SK-N-SH (cell line): ENCODE data around the gene ACAP3. TPM values are rescaled to one million over a fixed set of nuclear protein-coding genes. Genes with fewer than 3 reads are reported as not detected.

Source experiments
- CTCF ChIA-PET: fragments of 300-600, 350-600 bp; formaldehyde crosslinking; extraction: SDS; loops from one replicate; lab custom pipeline; 2021; lab: Yijun Ruan, JAX
- POLR2A ChIA-PET: fragments of 350-600 bp; sonication (Branson Sonifier 250); formaldehyde crosslinking; extraction: SDS; loops from one replicate; lab custom pipeline; 2020; ENCODE audit warnings: antibody characterized with exemption, inconsistent platforms; lab: Yijun Ruan, JAX
- DNase-seq: peaks from one replicate; pipeline ENCODE4 v3.0.0; 2012
- H2AFZ ChIP-seq: fragments of 200-600 bp; sonication (generic); 2 replicates; pipeline ENCODE4 v1.8.1; 2016; ENCODE audit warnings: antibody characterized with exemption, mild to moderate bottlenecking, low read depth
- H3F3A ChIP-seq: fragments of 200-600 bp; sonication (generic); replicated peaks from 2 replicates; pipeline ENCODE3; 2016; ENCODE audit warnings: antibody characterized with exemption, mild to moderate bottlenecking; ENCODE audit not compliant: insufficient read depth
- H3K27ac ChIP-seq, 2 experiments: fragments of 200-500 bp in 1 of 2; fragments of 200-600 bp in 1 of 2; sonication (Bioruptor generic) in 1 of 2; sonication (generic), shearing (Covaris generic) in 1 of 2; 2 replicates each; pipeline versions ENCODE4 v1.5.1 to v1.6.1; 2014 to 2016; ENCODE audit warnings: low read depth in 2 of 2, inconsistent platforms in 1 of 2, low read length in 1 of 2, mild to moderate bottlenecking in 1 of 2, mixed read lengths in 1 of 2
- H3K27me3 ChIP-seq: fragments of 200-600 bp; sonication (generic), shearing (Covaris generic); 2 replicates; pipeline ENCODE4 v1.6.1; 2016; ENCODE audit warnings: mixed run types; ENCODE audit not compliant: insufficient read depth
- H3K36me3 ChIP-seq, 2 experiments: fragments of 200-500 bp in 1 of 2; fragments of 200-600 bp in 1 of 2; sonication (Bioruptor generic) in 1 of 2; sonication (generic) in 1 of 2; replicated peaks in 1 of 2; 2 replicates each; pipeline versions ENCODE3 to v1.5.1; 2014 to 2016; ENCODE audit warnings: low read length in 1 of 2, mild to moderate bottlenecking in 1 of 2; ENCODE audit not compliant: insufficient read depth in 2 of 2, control insufficient read depth in 1 of 2
- H3K4me1 ChIP-seq, 2 experiments: fragments of 200-500 bp in 1 of 2; fragments of 200-600 bp in 1 of 2; sonication (Bioruptor generic) in 1 of 2; sonication (generic), shearing (Covaris generic) in 1 of 2; 2 replicates each; pipeline versions ENCODE4 v1.5.1 to v1.6.1; 2014 to 2016; ENCODE audit warnings: low read depth in 1 of 2, low read length in 1 of 2, mixed run types in 1 of 2; ENCODE audit not compliant: insufficient read depth in 2 of 2, control insufficient read depth in 1 of 2
- H3K4me2 ChIP-seq: fragments of 200-600 bp; sonication (generic), shearing (Covaris generic); 2 replicates; pipeline ENCODE4 v1.6.1; 2017; ENCODE audit warnings: mixed run types
- H3K4me3 ChIP-seq, 2 experiments: fragments of 200-500 bp in 1 of 2; fragments of 200-600 bp in 1 of 2; sonication (Bioruptor generic) in 1 of 2; sonication (generic), shearing (Covaris generic) in 1 of 2; 2 replicates each; pipeline versions ENCODE4 v1.5.1 to v1.8.1; 2014 to 2016; ENCODE audit warnings: low read depth in 2 of 2, inconsistent platforms in 1 of 2, low read length in 1 of 2, mild to moderate bottlenecking in 1 of 2, mixed read lengths in 1 of 2, moderate library complexity in 1 of 2
- H3K79me2 ChIP-seq: fragments of 200-600 bp; sonication (generic); 2 replicates; pipeline ENCODE4 v1.8.1; 2017; ENCODE audit warnings: mild to moderate bottlenecking; ENCODE audit not compliant: insufficient read depth
- H3K9ac ChIP-seq: fragments of 200-600 bp; sonication (generic); 2 replicates; pipeline ENCODE4 v1.6.1; 2017; ENCODE audit warnings: mixed run types
- H3K9me2 ChIP-seq: fragments of 200-600 bp; sonication (generic); 2 replicates; pipeline ENCODE4 v1.6.1; 2017; ENCODE audit warnings: mixed run types
- H3K9me3 ChIP-seq: fragments of 200-600 bp; sonication (generic); 2 replicates; pipeline ENCODE4 v1.6.1; 2017; ENCODE audit warnings: mixed run types, mild to moderate bottlenecking, moderate library complexity
- H4K20me1 ChIP-seq: fragments of 200-600 bp; sonication (generic); 2 replicates; pipeline ENCODE4 v1.6.1; 2017; ENCODE audit warnings: mild to moderate bottlenecking, mixed run types; ENCODE audit not compliant: insufficient read depth
- EP300 ChIP-seq, 2 experiments: IDR thresholded peaks; 2 replicates each; pipeline versions ENCODE4 v1.4.0 to v1.6.1; 2012; ENCODE audit warnings: borderline replicate concordance in 1 of 2, low read depth in 1 of 2, low read length in 1 of 2
- EZH2phosphoT487 ChIP-seq: fragments of 200-600 bp; sonication (generic); IDR thresholded peaks from 2 replicates; pipeline ENCODE4 v1.6.1; 2017; ENCODE audit warnings: low read depth, mixed run types, mild to moderate bottlenecking, antibody characterized with exemption, moderate library complexity, borderline replicate concordance
- FOSL2 ChIP-seq: IDR thresholded peaks from 2 replicates; pipeline ENCODE4 v1.4.0; 2012; ENCODE audit warnings: low read depth, mild to moderate bottlenecking, moderate library complexity, borderline replicate concordance
- GABPA ChIP-seq: IDR thresholded peaks from 2 replicates; pipeline ENCODE4 v1.4.0; 2012; ENCODE audit warnings: low read depth, mild to moderate bottlenecking
- JUND ChIP-seq: IDR thresholded peaks from 2 replicates; pipeline ENCODE4 v1.4.0; 2012
- MEF2A ChIP-seq: IDR thresholded peaks from 2 replicates; pipeline ENCODE4 v1.4.0; 2012; ENCODE audit warnings: low read depth, borderline replicate concordance
- MXI1 ChIP-seq: IDR thresholded peaks from 2 replicates; pipeline ENCODE4 v1.6.1; 2012; ENCODE audit warnings: mild to moderate bottlenecking, low read depth, low read length, improper control_type of control experiment
- POLR2AphosphoS5 ChIP-seq: IDR thresholded peaks from 2 replicates; pipeline ENCODE4 v1.6.1; 2012; ENCODE audit warnings: low read depth, low read length
- RAD21 ChIP-seq: IDR thresholded peaks from 2 replicates; pipeline ENCODE4 v1.6.1; 2012; ENCODE audit warnings: mild to moderate bottlenecking, low read length
- RFX5 ChIP-seq: IDR thresholded peaks from 2 replicates; pipeline ENCODE4 v1.6.1; 2012; ENCODE audit warnings: mild to moderate bottlenecking, improper control_type of control experiment, low read length
- RXRA ChIP-seq: IDR thresholded peaks from 2 replicates; pipeline ENCODE4 v1.4.0; 2012; ENCODE audit warnings: low read depth, mild to moderate bottlenecking, borderline replicate concordance
- TAF1 ChIP-seq: IDR thresholded peaks from 2 replicates; pipeline ENCODE4 v1.6.1; 2012; ENCODE audit warnings: low read depth, mild to moderate bottlenecking, low read length, moderate library complexity, borderline replicate concordance
- TCF12 ChIP-seq: IDR thresholded peaks from 2 replicates; pipeline ENCODE4 v1.4.0; 2012
- YY1 ChIP-seq: IDR thresholded peaks from 2 replicates; pipeline ENCODE4 v1.4.0; 2012; ENCODE audit warnings: low read depth, mild to moderate bottlenecking
- WGBS: methylation state at CpG from one replicate; pipeline ENCODE4 v1.1.6; 2017; ENCODE audit warnings: low lambda C conversion rate; 5-methylcytosine and 5-hydroxymethylcytosine counted together
- polyA plus RNA-seq, 3 experiments: library from polyadenylated mRNA; depleted of rRNA; stranded (reverse); fragments of >200 nt; gene quantifications; 2 replicates each; pipeline ENCODE4 v1.2.3, GENCODE V29; 2012
- TF ChIP-seq, protein P1 (sequence below): IDR thresholded peaks from 2 replicates; pipeline ENCODE4; 2012
- TF ChIP-seq, protein P2 (sequence below): fragments of 200-600 bp; sonication (generic); IDR thresholded peaks from 2 replicates; pipeline ENCODE4 v1.6.1; 2017; ENCODE audit warnings: antibody characterized with exemption, mild to moderate bottlenecking, moderate library complexity
- TF ChIP-seq, protein P3 (sequence below): IDR thresholded peaks from 2 replicates; pipeline ENCODE4 v1.4.0; 2012; ENCODE audit warnings: low read depth
- TF ChIP-seq, protein P4 (sequence below): IDR thresholded peaks from 2 replicates; pipeline ENCODE4 v1.6.1; 2012; ENCODE audit warnings: mild to moderate bottlenecking, low read depth, low read length, moderate library complexity

Gene ACAP3
- polyA plus RNA-seq, 1 of the 3 experiments (the other 2 are of a cell fraction), result 51.7 TPM

DNA sequence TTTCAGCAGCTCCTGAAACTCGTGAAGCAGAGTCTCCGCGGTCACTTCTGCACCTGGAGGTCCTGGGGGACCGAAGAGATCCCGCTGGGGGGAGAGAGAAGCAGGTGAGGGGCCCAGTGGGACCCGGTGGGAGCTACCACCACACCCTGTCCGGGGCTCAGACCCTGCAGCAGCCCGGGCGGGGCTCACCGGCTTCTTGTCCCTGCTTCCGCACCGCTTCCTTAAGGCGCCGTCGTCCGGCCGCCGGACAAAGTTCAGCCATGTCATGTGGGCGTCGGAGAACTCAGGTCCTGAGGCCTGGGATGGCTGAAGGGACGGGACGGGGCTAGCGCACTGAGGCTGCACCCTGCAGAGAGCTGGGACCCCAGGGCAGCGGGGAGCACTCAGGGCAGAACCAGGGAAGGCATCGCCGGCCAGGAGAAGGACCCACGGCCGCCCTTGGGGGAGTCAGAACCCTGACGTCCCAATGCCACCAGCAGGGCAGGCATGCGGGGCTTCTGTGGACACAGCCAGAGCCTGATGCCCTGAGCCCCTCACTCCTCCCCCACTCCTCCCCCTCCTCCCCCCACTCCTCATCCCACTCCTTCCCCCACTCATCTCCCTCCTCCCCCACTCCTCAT is 63.4 kb downstream of the ACAP3 start:
- Histone ChIP-seq H3K27ac (no peak overlapping the region), H3K4me3 (no peak overlapping the region), H2AFZ (no peak overlapping the region), H3K9me3 (no peaks in the 10 kb centered on the region), H3K4me1 (peaks cover 0 to 5% of the 10 kb centered on the region in 2 experiments; a peak in 1 of 4 replicates), H3K27me3 (no peaks in the 10 kb centered on the region), H3K9me2 (no peaks in the 10 kb centered on the region), H3K9ac (no peak overlapping the region), H3K4me2 (no peak overlapping the region), H3K79me2 (no peaks in the 10 kb centered on the region), H4K20me1 (no peaks in the 10 kb centered on the region), H3F3A (no peaks in the 10 kb centered on the region), H3K36me3 (no peaks in the 10 kb centered on the region)
- TF ChIP-seq GABPA, result no peak
- TF ChIP-seq MEF2A, result no peak
- no peak for TF ChIP-seq TAF1
- TF ChIP-seq, protein P1, sequence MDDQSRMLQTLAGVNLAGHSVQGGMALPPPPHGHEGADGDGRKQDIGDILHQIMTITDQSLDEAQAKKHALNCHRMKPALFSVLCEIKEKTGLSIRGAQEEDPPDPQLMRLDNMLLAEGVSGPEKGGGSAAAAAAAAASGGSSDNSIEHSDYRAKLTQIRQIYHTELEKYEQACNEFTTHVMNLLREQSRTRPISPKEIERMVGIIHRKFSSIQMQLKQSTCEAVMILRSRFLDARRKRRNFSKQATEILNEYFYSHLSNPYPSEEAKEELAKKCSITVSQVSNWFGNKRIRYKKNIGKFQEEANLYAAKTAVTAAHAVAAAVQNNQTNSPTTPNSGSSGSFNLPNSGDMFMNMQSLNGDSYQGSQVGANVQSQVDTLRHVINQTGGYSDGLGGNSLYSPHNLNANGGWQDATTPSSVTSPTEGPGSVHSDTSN, result no peak
- TF ChIP-seq TCF12, result no peak
- no peak for TF ChIP-seq YY1
- TF ChIP-seq EP300 (IDR thresholded peaks at IDR 0.05; ENCODE audit: borderline replicate concordance in 1 of 2, low read depth in 1 of 2, low read length in 1 of 2), result no peak
- no peak for TF ChIP-seq RAD21
- TF ChIP-seq RFX5, result no peak
- no peak for TF ChIP-seq RXRA
- TF ChIP-seq JUND, result no peak
- TF ChIP-seq, protein P2, sequence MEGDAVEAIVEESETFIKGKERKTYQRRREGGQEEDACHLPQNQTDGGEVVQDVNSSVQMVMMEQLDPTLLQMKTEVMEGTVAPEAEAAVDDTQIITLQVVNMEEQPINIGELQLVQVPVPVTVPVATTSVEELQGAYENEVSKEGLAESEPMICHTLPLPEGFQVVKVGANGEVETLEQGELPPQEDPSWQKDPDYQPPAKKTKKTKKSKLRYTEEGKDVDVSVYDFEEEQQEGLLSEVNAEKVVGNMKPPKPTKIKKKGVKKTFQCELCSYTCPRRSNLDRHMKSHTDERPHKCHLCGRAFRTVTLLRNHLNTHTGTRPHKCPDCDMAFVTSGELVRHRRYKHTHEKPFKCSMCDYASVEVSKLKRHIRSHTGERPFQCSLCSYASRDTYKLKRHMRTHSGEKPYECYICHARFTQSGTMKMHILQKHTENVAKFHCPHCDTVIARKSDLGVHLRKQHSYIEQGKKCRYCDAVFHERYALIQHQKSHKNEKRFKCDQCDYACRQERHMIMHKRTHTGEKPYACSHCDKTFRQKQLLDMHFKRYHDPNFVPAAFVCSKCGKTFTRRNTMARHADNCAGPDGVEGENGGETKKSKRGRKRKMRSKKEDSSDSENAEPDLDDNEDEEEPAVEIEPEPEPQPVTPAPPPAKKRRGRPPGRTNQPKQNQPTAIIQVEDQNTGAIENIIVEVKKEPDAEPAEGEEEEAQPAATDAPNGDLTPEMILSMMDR, result no peak
- TF ChIP-seq EZH2phosphoT487, result no peak
- no peak for TF ChIP-seq POLR2AphosphoS5
- 83% methylated on average over 12 of the region's 30 CpGs for WGBS
- ChIA-PET CTCF (no interaction called here), POLR2A (no interaction called here)
- DNase-seq, result no peak

DNA sequence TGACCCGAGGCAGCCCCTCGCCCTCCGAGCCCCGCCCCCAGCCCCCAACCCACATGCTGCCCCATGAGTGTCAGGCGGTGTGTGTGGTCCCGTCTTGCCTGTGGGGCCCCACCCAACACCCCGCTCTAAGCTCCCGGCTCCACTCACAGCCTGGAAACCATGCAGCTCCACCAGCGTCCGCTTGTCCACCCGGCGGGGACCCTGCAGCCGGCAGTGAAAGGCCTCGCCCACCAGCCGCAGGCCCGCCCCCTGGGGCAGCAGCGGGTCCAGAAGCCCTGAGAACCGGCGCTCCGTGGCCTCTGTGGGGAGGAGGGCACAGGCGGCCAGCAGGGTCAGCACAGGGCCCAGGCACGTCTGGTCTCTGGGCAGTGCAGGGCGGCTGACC is 63.9 kb downstream of the ACAP3 start:
- Histone ChIP-seq H4K20me1 (no peaks in the 10 kb centered on the region), H3F3A (no peaks in the 10 kb centered on the region), H2AFZ (no peak overlapping the region), H3K36me3 (no peaks in the 10 kb centered on the region), H3K9ac (no peak overlapping the region), H3K27ac (no peak overlapping the region), H3K4me3 (no peak overlapping the region), H3K4me2 (no peak overlapping the region), H3K9me3 (no peaks in the 10 kb centered on the region), H3K4me1 (peaks cover 0 to 10% of the 10 kb centered on the region in 2 experiments; a peak in 1 of 4 replicates), H3K27me3 (no peaks in the 10 kb centered on the region), H3K79me2 (no peaks in the 10 kb centered on the region), H3K9me2 (no peaks in the 10 kb centered on the region)
- TF ChIP-seq, protein P3, sequence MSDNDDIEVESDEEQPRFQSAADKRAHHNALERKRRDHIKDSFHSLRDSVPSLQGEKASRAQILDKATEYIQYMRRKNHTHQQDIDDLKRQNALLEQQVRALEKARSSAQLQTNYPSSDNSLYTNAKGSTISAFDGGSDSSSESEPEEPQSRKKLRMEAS, result no peak
- TF ChIP-seq, protein P1, result no peak
- no peak for TF ChIP-seq FOSL2
- TF ChIP-seq RXRA, result no peak
- TF ChIP-seq MXI1, result no peak
- TF ChIP-seq, protein P4, sequence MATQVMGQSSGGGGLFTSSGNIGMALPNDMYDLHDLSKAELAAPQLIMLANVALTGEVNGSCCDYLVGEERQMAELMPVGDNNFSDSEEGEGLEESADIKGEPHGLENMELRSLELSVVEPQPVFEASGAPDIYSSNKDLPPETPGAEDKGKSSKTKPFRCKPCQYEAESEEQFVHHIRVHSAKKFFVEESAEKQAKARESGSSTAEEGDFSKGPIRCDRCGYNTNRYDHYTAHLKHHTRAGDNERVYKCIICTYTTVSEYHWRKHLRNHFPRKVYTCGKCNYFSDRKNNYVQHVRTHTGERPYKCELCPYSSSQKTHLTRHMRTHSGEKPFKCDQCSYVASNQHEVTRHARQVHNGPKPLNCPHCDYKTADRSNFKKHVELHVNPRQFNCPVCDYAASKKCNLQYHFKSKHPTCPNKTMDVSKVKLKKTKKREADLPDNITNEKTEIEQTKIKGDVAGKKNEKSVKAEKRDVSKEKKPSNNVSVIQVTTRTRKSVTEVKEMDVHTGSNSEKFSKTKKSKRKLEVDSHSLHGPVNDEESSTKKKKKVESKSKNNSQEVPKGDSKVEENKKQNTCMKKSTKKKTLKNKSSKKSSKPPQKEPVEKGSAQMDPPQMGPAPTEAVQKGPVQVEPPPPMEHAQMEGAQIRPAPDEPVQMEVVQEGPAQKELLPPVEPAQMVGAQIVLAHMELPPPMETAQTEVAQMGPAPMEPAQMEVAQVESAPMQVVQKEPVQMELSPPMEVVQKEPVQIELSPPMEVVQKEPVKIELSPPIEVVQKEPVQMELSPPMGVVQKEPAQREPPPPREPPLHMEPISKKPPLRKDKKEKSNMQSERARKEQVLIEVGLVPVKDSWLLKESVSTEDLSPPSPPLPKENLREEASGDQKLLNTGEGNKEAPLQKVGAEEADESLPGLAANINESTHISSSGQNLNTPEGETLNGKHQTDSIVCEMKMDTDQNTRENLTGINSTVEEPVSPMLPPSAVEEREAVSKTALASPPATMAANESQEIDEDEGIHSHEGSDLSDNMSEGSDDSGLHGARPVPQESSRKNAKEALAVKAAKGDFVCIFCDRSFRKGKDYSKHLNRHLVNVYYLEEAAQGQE, result no peak
- ChIA-PET POLR2A (no interaction called here), CTCF (interaction anchor here (0.7 kb wide), 1 partner anchor 47 kb away, joined by 3 read pairs; no protein-coding TSS in a partner anchor)
- DNase-seq, result no peak
- WGBS, result 71% methylated on average over 7 of the region's 23 CpGs
